Heart left ventricle (tissue), 16 donors: Measurements from ENCODE around the gene MYO1B. TPM values are rescaled to one million over a fixed set of nuclear protein-coding genes. Genes with fewer than 3 reads are reported as not detected.
A peak's percentile ranks its signal among the peaks of the same experiment; 100 is the strongest.

Experiments used
- ATAC-seq, 4 donors: fragments of 200-7000 bp; cut with Tn5 transposase; one replicate each; pipeline ENCODE4 v1.9.1; 2020 to 2022; ENCODE audit warnings: moderate library complexity in 4 of 4, mild to moderate bottlenecking in 3 of 4, moderate number of reproducible peaks in 1 of 4
- DNase-seq, 5 donors: peaks; one replicate each; pipeline ENCODE4 v3.0.0-alpha.2; 2020
- H3K27ac ChIP-seq, 12 donors: fragments of 200-600 bp; sonication (generic) in 4 of 12; one replicate each; pipeline versions ENCODE4 v1.5.0 to v1.8.0; 2016 to 2022; ENCODE audit warnings: mild to moderate bottlenecking in 2 of 12
- H3K27me3 ChIP-seq, 9 donors: fragments of 200-600 bp; sonication (generic) in 2 of 9; one replicate each; pipeline versions ENCODE4 v1.5.1 to v1.8.0; 2016 to 2022; ENCODE audit warnings: mild to moderate bottlenecking in 3 of 9
- H3K36me3 ChIP-seq, 9 donors: fragments of 200-600 bp; sonication (generic) in 2 of 9; one replicate each; pipeline versions ENCODE4 v1.5.0 to v1.8.0; 2018 to 2022; ENCODE audit warnings: mild to moderate bottlenecking in 2 of 9
- H3K4me1 ChIP-seq, 12 donors: fragments of 200-600 bp; sonication (generic) in 4 of 12; one replicate each; pipeline versions ENCODE4 v1.5.0 to v1.8.0; 2016 to 2022; ENCODE audit warnings: mild to moderate bottlenecking in 3 of 12
- H3K4me3 ChIP-seq, 12 donors: fragments of 200-600 bp; sonication (generic) in 4 of 12; one replicate each; pipeline versions ENCODE4 v1.5.0 to v1.8.0; 2017 to 2022; ENCODE audit warnings: mild to moderate bottlenecking in 9 of 12, moderate library complexity in 4 of 12
- H3K9me3 ChIP-seq, 12 donors: fragments of 200-600 bp; sonication (generic) in 4 of 12; one replicate each; pipeline versions ENCODE4 v1.5.0 to v1.8.0; 2016 to 2022; ENCODE audit warnings: mild to moderate bottlenecking in 1 of 12
- POLR2A ChIP-seq, 2 donors: fragments of 450-650 bp; IDR thresholded peaks; one replicate each; pipeline ENCODE4 v1.6.1; 2017; ENCODE audit warnings: antibody characterized with exemption in 2 of 2, mild to moderate bottlenecking in 2 of 2, moderate library complexity in 2 of 2
- WGBS, 4 donors: extraction: QIAGEN DNeasy Blood & Tissue Kit in 2 of 4; methylation state at CpG; one replicate each; pipeline versions ENCODE4 v1.1.5 to v1.1.7; 2013 to 2018; 5-methylcytosine and 5-hydroxymethylcytosine counted together
- intact Hi-C, 10 donors: fragments of 100-400 bp; cut with DNase I; formaldehyde crosslinking; loops; one replicate each; pipeline versions ENCODE4 v1.11.1 to v1.14.2; 2022
- polyA plus RNA-seq, 2 donors: library from polyadenylated mRNA; stranded (reverse); fragments of 200-250 nt; gene quantifications; one replicate each; pipeline ENCODE4 v1.2.3, GENCODE V29; 2013
- total RNA-seq, 9 donors: library from RNA; depleted of rRNA in 2 of 9; stranded (reverse); fragments of >200 nt in 2 of 9; fragmentation: NEBNext Ultra II Directional in 3 of 9; extraction: Animal tissue kit (Norgen Biotek cat#: 25700) in 3 of 9; gene quantifications; one replicate each; pipeline versions ENCODE4 v1.1.0 to v1.2.4, GENCODE V29; 2016 to 2023
- TF ChIP-seq, protein P1 (sequence below), 12 donors: fragments of 200-600 bp; sonication (generic) in 4 of 12; IDR thresholded peaks; one replicate each; pipeline versions ENCODE4 v1.5.0 to v1.8.0; 2018 to 2022; ENCODE audit warnings: antibody characterized with exemption in 12 of 12, mild to moderate bottlenecking in 5 of 12
- donor health status: ischemic (EF 13 %, LVEDD 7.1; RV severe dilation, severe dysfunction).
- donor health status: healthy with polysubstance abuse.
- donor health status: DM: no; HTN: yes; CAD: no.
- donor health status: DM: no; HTN: no; CAD: no.
- donor health status: ischemic (EF 25% LVEDD 6.9; RV normal size, moderate dysfunction).
- donor health status: ischemic (EF 25% LVEDD 5.7; RV mildly dilated, moderate dysfunction).
- donor health status: healthy.
- donor health status: DM: yes; HTN: yes; CAD: no.
- donor health status: ischemic (EF 35%, LVEDD 5.7; RV mildly dilated, moderate dysfunction).
- donor health status: nonischemic (EF 11% LVEDD 7.7; RV severe dilation, severe dysfunction).
- donor health status: DM: yes; HTN: yes; CAD: no.
- donor health status: PGD.
- donor health status: ischemic (EF 29% LVEDD 5.4; RV normal size, mild dysfunction).
- donor health status: nonischemic (EF 23%, LVEDD 6.1; RV moderate dilation, normal function).

MYO1B gene
- total and polyA plus RNA-seq, 11 donors = 7.8 to 47.3 (median 15.8) TPM

DNA sequence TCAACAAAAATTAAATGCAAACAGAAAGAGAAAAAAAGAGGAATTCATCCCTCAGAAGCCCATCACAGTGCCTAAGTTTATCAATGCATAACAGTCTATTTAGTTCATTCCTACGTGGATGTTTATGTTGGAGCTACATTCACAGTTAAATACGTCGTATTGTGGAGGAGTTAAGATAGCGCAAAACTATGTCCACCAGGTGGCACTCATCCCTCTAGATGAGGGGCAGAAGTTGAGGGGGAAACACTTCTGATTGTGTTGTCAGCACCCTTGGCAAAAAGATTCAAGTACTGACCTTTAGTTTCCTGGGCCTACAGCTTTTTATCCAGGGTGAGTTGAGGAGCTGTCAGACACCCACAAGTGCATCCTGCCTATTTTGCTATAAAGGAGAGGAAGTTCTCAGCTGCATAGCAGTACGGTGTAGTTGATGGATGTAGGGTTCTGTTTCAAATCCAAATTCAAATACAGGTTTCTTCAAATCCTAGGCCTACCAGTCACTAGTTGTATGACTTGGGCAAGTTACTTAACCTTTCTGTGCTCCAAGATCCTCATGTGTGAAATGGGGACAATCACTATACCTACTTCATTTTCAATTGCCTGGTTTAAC lies 26.8 kb upstream of the MYO1B start:
- peak in 4 of 5 donors; percentile 35 to 40 (median 40) for DNase-seq
- H3K4me1 ChIP-seq = peaks cover 0 to 32% (median 7%) of the 10 kb centered on the region in 12 donors
- 21 to 33% (median 31%) methylated on average over 5 of the region's 5 CpGs for WGBS, 4 donors
- no peaks in the 10 kb centered on the region for H3K27me3 ChIP-seq
- peak in 3 of 4 donors; percentile 60 to 79 (median 66) for ATAC-seq
- intact Hi-C loops = loop anchor here (1.0 to 5.0 kb wide), 8 partner anchors 41 to 304 kb away; no protein-coding TSS in a partner anchor
- H3K27ac ChIP-seq = peak overlapping the region in 2 of 12 donors; percentile 2 to 5
- TF ChIP-seq, protein P1, sequence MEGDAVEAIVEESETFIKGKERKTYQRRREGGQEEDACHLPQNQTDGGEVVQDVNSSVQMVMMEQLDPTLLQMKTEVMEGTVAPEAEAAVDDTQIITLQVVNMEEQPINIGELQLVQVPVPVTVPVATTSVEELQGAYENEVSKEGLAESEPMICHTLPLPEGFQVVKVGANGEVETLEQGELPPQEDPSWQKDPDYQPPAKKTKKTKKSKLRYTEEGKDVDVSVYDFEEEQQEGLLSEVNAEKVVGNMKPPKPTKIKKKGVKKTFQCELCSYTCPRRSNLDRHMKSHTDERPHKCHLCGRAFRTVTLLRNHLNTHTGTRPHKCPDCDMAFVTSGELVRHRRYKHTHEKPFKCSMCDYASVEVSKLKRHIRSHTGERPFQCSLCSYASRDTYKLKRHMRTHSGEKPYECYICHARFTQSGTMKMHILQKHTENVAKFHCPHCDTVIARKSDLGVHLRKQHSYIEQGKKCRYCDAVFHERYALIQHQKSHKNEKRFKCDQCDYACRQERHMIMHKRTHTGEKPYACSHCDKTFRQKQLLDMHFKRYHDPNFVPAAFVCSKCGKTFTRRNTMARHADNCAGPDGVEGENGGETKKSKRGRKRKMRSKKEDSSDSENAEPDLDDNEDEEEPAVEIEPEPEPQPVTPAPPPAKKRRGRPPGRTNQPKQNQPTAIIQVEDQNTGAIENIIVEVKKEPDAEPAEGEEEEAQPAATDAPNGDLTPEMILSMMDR (IDR thresholded peaks at IDR 0.05) = peak; percentile 54 to 77 (median 61)
- no peak for TF ChIP-seq POLR2A (IDR thresholded peaks at IDR 0.05)
- H3K4me3 ChIP-seq = no peak overlapping the region
- no peaks in the 10 kb centered on the region for H3K36me3 ChIP-seq
- no peaks in the 10 kb centered on the region for H3K9me3 ChIP-seq

DNA sequence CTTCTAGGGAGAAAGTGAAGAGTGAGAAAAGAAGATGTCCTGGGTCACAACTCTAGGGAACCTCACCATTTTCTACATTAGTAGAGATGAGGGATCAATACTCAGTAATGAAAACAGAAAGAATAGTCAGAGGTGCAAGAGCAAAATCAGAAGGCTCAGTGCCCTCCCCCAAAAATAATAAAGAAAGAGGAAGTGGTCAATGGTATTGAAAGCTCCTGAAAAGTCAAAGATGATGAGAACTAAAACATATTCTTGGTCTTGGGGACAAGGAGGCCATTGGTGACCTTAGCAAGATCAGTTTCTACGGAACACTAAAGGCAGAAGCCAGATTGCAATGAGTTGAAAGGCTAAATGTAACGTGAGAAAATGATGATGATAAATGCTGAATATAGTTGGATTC lies 24.5 kb upstream of the MYO1B start:
- DNase-seq (no peak), ATAC-seq (no peak)
- peaks cover 0 to 33% (median 7%) of the 10 kb centered on the region in 12 donors for H3K4me1 ChIP-seq
- H3K9me3 ChIP-seq = no peaks in the 10 kb centered on the region
- WGBS, 4 donors = 89 to 96% (median 94%) methylated on average over 2 of the region's 2 CpGs
- no peaks in the 10 kb centered on the region for H3K36me3 ChIP-seq
- intact Hi-C loops = loop anchor here in 1 of 10 donors (5.0 kb wide), 1 partner anchor 297 kb away; no protein-coding TSS in a partner anchor
- H3K4me3 ChIP-seq = no peak overlapping the region
- TF ChIP-seq POLR2A (IDR thresholded peaks at IDR 0.05) = no peak
- TF ChIP-seq, protein P1 (IDR thresholded peaks at IDR 0.05) = no peak
- H3K27ac ChIP-seq = peak overlapping the region in 5 of 12 donors; percentile 7 to 66 (median 14)
- no peaks in the 10 kb centered on the region for H3K27me3 ChIP-seq

DNA sequence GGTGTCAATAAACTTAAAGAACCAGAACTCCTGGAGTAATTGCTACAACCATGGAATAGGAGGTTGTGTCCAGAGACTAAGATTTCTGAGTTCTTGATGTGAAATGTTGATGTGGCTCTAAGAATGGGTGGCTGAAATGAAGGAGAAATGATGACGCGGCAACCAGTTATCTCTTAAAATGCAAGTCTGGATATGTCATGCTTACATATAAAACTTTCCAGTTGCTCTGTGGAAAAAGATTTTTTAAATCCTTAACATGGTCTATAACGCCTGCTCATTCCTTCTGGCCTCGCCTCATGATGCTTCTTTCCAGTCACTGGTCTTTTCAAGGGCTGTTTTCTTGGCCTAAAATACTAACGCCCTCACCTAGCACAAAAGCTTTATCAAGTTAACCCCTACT lies 23.5 kb upstream of the MYO1B start:
- Histone ChIP-seq H3K4me1 (peaks cover 0 to 36% (median 8%) of the 10 kb centered on the region in 12 donors), H3K27ac (peak overlapping the region in 9 of 12 donors; percentile 30 to 78 (median 47)), H3K9me3 (no peaks in the 10 kb centered on the region), H3K27me3 (no peaks in the 10 kb centered on the region), H3K4me3 (no peak overlapping the region), H3K36me3 (no peaks in the 10 kb centered on the region)
- intact Hi-C loops = loop anchor here in 1 of 10 donors (5.0 kb wide), 1 partner anchor 296 kb away; no protein-coding TSS in a partner anchor
- ATAC-seq (no peak), DNase-seq (no peak)
- TF ChIP-seq, protein P1 (IDR thresholded peaks at IDR 0.05) = no peak
- no peak for TF ChIP-seq POLR2A (IDR thresholded peaks at IDR 0.05)
- WGBS, 4 donors = 74 to 87% (median 79%) methylated on average over 5 of the region's 5 CpGs

DNA sequence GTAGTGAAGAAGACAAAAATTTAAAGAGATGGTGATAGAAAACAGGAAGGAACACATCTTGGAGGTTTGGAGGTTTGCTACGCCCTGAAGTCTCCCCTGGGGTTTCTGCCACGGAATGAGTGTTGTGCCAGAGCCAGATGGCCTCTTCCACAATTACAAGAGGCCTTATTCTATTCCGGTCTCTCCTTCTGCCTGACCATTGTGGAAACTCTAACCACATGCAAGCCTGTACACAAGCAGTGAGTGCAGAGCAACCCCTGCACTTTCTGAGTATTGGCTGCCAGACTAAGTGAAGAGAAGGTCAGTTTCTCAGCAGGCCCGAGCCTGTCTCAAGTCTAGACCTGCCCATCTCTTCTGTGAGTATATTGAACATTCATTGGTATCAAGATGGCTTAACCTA lies 22.7 kb upstream of the MYO1B start:
- H3K9me3 ChIP-seq = no peaks in the 10 kb centered on the region
- no peaks in the 10 kb centered on the region for H3K36me3 ChIP-seq
- DNase-seq (peak in 3 of 5 donors; percentile 37 to 53 (median 49)), ATAC-seq (peak; percentile 47 to 79 (median 70))
- no peaks in the 10 kb centered on the region for H3K27me3 ChIP-seq
- peaks cover 0 to 37% (median 9%) of the 10 kb centered on the region in 12 donors for H3K4me1 ChIP-seq
- 34 to 56% (median 47%) methylated on average over 4 of the region's 4 CpGs for WGBS, 4 donors
- intact Hi-C loops = loop anchor here in 1 of 10 donors (5.0 kb wide), 1 partner anchor 295 kb away; no protein-coding TSS in a partner anchor
- no peak for TF ChIP-seq POLR2A (IDR thresholded peaks at IDR 0.05)
- TF ChIP-seq, protein P1 (IDR thresholded peaks at IDR 0.05) = no peak
- H3K27ac ChIP-seq = peak overlapping the region in 10 of 12 donors; percentile 18 to 78 (median 46)
- H3K4me3 ChIP-seq = no peak overlapping the region
